22Rv1 (cell line): Measurements from ENCODE around the gene YWHAG.
A peak's percentile ranks its signal among the peaks of the same experiment; 100 is the strongest.

ENCODE experiments used
- H3K27ac ChIP-seq: fragments of 450-650 bp; 2 replicates; pipeline ENCODE4 v1.5.1; 2017
- CTCF ChIP-seq: fragments of 450-650 bp; IDR thresholded peaks from 2 replicates; pipeline ENCODE4 v1.5.1; 2017; ENCODE audit warnings: mild to moderate bottlenecking
- ZFX ChIP-seq: fragments of 450-650 bp; IDR thresholded peaks from 2 replicates; pipeline ENCODE4 v1.6.1; 2017; ENCODE audit warnings: antibody characterized with exemption, borderline replicate concordance

YWHAG gene

GRCh38 chr7:76354981-76355730 is 3.6 kb downstream of the YWHAG start:
- TF ChIP-seq ZFX (no peak), CTCF (no peak)
- H3K27ac ChIP-seq: no peak overlapping the region

- no peak overlapping the region for H3K27ac ChIP-seq
- TF ChIP-seq ZFX (no peak), CTCF (no peak)
Observed at GRCh38 chr7:76354516-76354915, 4.3 kb downstream of the YWHAG start.

GRCh38 chr7:76353744-76354143 is 5.0 kb downstream of the YWHAG start:
- no peak overlapping the region for H3K27ac ChIP-seq
- TF ChIP-seq CTCF: no peak
- no peak for TF ChIP-seq ZFX

- TF ChIP-seq ZFX: no peak
- TF ChIP-seq CTCF: no peak
- H3K27ac ChIP-seq: peak overlapping the region; percentile 10; the same call in 1 of the 2 replicates
Observed at GRCh38 chr7:76352193-76352592, 6.6 kb downstream of the YWHAG start.

- no peak for TF ChIP-seq ZFX
- TF ChIP-seq CTCF: no peak
- H3K27ac ChIP-seq: peak overlapping the region; percentile 10; the same call in 1 of the 2 replicates
Observed at GRCh38 chr7:76351372-76351771, 7.4 kb downstream of the YWHAG start.

- no peak for TF ChIP-seq CTCF
- no peak for TF ChIP-seq ZFX
- no peak overlapping the region for H3K27ac ChIP-seq
Observed at GRCh38 chr7:76349313-76349885, 9.4 kb downstream of the YWHAG start.

- TF ChIP-seq ZFX (no peak), CTCF (no peak)
- H3K27ac ChIP-seq: no peak overlapping the region
Observed at GRCh38 chr7:76347710-76348109, 11.1 kb downstream of the YWHAG start.
